ENCODE data around the gene SUSD1.

DNA sequence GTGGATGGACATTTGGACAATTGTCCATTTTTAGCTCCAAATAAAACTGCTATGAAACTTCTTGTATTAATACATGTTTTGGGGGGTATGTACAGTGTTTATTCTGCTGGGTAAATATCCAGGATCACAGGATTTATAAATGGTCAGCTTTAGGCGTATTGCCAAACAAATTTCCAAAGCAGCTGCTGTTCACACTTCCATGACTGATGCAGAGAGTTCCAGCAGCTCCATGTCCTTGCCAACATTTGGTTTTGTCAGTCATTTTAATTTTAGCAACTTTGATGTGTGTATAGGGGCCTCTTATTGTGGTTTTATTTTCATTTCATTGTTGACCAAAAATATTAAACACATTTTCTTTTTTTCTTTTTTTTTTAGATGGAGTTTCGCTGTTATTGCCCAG lies 9.8 kb upstream of the SUSD1 start:
- TF ChIP-seq NFIC (IDR thresholded peaks at IDR 0.05; ENCODE audit: borderline replicate concordance) (no peak), ELF1 (IDR thresholded peaks at IDR 0.05) (no peak)

Data from SK-N-SH (cell line).